ENCODE data around the gene SMKR1.

The SMKR1 gene

DNA sequence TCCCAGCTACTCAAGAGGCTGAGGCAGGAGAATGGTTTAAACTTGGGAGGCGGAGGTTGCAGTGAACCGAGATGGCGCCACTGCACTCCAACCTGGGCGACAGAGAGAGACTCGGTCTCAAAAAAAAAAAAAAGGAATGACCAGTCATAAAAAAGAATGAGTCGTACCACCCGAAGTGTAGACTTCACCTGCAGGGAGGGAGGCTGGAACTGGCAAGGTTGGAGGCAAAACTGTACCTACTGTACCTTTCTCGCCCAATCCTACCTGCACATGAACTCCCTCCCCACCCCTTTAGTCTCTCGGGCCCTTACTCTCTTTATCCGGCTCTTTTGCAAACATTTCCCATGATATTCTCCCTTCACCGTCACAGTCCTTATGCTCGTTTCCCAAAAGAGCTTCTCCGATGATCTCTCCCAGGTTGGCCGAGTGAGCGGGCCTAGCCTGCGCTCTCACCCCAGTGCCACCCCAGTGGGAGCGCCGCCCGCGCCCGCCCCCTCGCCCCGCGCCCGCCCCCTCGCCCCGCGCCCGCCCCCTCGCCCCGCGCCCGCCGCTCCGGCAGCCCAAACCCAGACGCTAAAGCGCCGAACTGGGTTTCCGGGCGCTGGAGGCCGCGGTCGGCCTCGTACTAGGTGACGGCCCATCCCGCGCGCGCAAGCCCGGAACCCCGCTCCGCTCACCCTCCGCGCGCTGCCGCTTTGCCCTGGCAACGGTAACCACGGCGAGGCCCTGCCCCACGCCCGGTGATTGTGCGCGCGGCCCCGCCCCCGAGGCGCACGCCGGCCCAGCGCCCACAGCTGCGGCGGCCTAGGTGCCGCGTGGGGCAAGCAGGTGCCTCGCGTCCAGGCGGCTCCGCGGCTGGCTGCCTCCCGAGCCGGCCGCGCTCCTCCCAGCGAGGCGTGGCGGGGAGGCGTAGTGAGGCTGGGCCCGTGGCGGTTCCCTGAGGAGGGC lies at the start of gene SMKR1:
Gene SMKR1, plus strand, starts transcription at position 772 of the 948 bp plus-strand sequence. CDS start 294 bp downstream, outside the sequence.
- H3K9me3 ChIP-seq (ENCODE audit: insufficient read depth, low read depth, low read length), result no peaks in the 10 kb centered on the region
- H3K27me3 ChIP-seq (ENCODE audit: insufficient read depth, low read length, poor library complexity, severe bottlenecking), result no peaks in the 10 kb centered on the region
- H3K4me1 ChIP-seq (ENCODE audit: insufficient read depth, low read length, poor library complexity, severe bottlenecking), result no peaks in the 10 kb centered on the region
- H2AFZ ChIP-seq (ENCODE audit: low read length), result peak within 1 kb of the TSS; percentile 70
- no peaks in the 10 kb centered on the region for H3F3A ChIP-seq (ENCODE audit: low read depth)
- no peaks in the 10 kb centered on the region for H3K36me3 ChIP-seq (ENCODE audit: insufficient read depth, low read length)
- peak within 1 kb of the TSS; percentile 70 for H3K4me3 ChIP-seq (ENCODE audit: low read length, poor library complexity, severe bottlenecking)
- no peaks in the 10 kb centered on the region for H3K79me2 ChIP-seq (ENCODE audit: insufficient read depth, low read length)
- H3K4me2 ChIP-seq (ENCODE audit: low read depth, low read length, poor library complexity, severe bottlenecking), result peak within 1 kb of the TSS; percentile 76
- H3K9me2 ChIP-seq (replicated peaks; ENCODE audit: low read depth, low read length), result no peaks in the 10 kb centered on the region
- no peak within 1 kb of the TSS for H3K9ac ChIP-seq (ENCODE audit: low read depth, low read length, poor library complexity, severe bottlenecking)
- H4K20me1 ChIP-seq (ENCODE audit: insufficient read depth, low read length, poor library complexity, severe bottlenecking), result no peaks in the 10 kb centered on the region
- TF ChIP-seq, protein P1, sequence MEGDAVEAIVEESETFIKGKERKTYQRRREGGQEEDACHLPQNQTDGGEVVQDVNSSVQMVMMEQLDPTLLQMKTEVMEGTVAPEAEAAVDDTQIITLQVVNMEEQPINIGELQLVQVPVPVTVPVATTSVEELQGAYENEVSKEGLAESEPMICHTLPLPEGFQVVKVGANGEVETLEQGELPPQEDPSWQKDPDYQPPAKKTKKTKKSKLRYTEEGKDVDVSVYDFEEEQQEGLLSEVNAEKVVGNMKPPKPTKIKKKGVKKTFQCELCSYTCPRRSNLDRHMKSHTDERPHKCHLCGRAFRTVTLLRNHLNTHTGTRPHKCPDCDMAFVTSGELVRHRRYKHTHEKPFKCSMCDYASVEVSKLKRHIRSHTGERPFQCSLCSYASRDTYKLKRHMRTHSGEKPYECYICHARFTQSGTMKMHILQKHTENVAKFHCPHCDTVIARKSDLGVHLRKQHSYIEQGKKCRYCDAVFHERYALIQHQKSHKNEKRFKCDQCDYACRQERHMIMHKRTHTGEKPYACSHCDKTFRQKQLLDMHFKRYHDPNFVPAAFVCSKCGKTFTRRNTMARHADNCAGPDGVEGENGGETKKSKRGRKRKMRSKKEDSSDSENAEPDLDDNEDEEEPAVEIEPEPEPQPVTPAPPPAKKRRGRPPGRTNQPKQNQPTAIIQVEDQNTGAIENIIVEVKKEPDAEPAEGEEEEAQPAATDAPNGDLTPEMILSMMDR (conservative IDR thresholded peaks at IDR 0.05; ENCODE audit: low read length), result no peak
- no peak for TF ChIP-seq EZH2phosphoT487 (IDR thresholded peaks at IDR 0.05; ENCODE audit: borderline replicate concordance)

DNA sequence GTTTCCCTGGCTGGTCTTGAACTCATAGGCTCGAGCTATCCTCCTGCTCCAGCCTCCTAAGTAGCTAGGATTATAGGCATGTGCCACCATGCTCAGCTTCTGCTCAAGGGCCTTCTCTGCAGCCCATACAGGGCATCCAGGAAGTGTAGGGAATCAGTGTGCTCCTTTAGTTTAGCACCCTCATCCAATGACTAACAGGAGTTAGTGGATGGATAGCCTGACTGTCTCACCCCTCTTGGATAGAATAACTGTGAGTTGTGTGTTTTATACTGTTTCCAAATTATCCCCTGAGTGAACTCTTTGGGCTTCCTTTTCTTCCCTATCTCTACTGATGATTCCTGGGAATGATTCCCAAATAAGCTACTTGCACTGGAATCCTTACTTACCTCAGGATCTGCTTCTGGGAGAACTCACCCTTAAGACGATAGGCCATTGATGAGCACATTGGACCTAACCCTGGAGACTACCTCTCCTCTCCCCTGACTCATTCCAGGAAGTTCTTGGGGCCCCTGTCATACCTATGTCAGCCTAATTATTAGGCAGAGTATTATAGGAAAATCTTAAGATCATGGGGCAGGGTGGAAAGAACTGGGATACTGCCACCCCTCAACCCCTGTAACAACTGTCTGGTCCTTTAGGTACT lies 49.6 kb upstream of the SMKR1 start:
- Histone ChIP-seq H3K4me3 (ENCODE audit: low read length, poor library complexity, severe bottlenecking) (no peak overlapping the region), H3K9ac (ENCODE audit: low read depth, low read length, poor library complexity, severe bottlenecking) (no peak overlapping the region), H3K9me3 (ENCODE audit: insufficient read depth, low read depth, low read length) (no peaks in the 10 kb centered on the region), H3K36me3 (ENCODE audit: insufficient read depth, low read length) (no peaks in the 10 kb centered on the region), H3K4me1 (ENCODE audit: insufficient read depth, low read length, poor library complexity, severe bottlenecking) (no peaks in the 10 kb centered on the region), H3K9me2 (replicated peaks; ENCODE audit: low read depth, low read length) (no peaks in the 10 kb centered on the region), H3K27me3 (ENCODE audit: insufficient read depth, low read length, poor library complexity, severe bottlenecking) (no peaks in the 10 kb centered on the region), H3K4me2 (ENCODE audit: low read depth, low read length, poor library complexity, severe bottlenecking) (no peak overlapping the region), H3F3A (ENCODE audit: low read depth) (no peaks in the 10 kb centered on the region), H4K20me1 (ENCODE audit: insufficient read depth, low read length, poor library complexity, severe bottlenecking) (no peaks in the 10 kb centered on the region), H2AFZ (ENCODE audit: low read length) (no peak overlapping the region), H3K79me2 (ENCODE audit: insufficient read depth, low read length) (no peaks in the 10 kb centered on the region)
- TF ChIP-seq, protein P1 (conservative IDR thresholded peaks at IDR 0.05; ENCODE audit: low read length), result no peak
- no peak for TF ChIP-seq EZH2phosphoT487 (IDR thresholded peaks at IDR 0.05; ENCODE audit: borderline replicate concordance)

DNA sequence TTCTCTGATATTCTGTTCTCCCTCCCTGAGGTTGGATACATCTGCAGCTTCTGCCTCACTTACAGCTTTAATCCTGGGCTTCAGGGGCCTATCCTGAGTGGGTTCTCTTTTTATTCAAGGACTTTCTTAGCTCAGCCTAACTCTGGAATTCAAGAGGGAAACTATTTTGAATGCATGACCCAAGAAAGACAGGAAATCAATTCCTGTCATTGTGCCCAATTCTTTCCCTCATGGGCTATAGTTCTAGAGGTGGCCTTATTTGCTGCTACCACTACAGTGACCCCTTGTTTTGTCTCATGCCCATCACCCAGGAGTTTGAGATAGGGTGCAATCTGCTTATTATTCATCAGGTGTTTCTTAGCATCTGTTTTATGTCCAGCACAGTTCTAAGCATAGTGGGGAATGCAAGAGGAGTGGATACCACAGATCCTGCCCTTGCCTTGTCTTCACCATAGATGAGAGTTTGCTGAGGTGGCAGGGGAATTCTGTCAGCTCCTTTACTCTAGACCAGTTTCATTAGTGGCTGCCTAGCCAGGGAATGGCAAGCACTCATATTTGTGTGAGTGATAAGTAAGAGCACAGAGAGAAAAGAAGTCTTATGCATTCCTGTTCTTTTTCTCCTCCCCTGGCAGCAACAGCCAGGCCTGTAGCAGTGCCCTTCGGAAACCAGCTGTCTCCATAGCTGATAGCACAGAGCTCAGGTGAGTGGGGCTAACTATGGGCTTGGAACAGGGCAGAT lies 48.7 kb upstream of the SMKR1 start:
- Histone ChIP-seq H3K4me1 (ENCODE audit: insufficient read depth, low read length, poor library complexity, severe bottlenecking) (no peaks in the 10 kb centered on the region), H3K27me3 (ENCODE audit: insufficient read depth, low read length, poor library complexity, severe bottlenecking) (no peaks in the 10 kb centered on the region), H3K4me2 (ENCODE audit: low read depth, low read length, poor library complexity, severe bottlenecking) (no peak overlapping the region), H2AFZ (ENCODE audit: low read length) (no peak overlapping the region), H3F3A (ENCODE audit: low read depth) (no peaks in the 10 kb centered on the region), H3K79me2 (ENCODE audit: insufficient read depth, low read length) (no peaks in the 10 kb centered on the region), H3K9ac (ENCODE audit: low read depth, low read length, poor library complexity, severe bottlenecking) (no peak overlapping the region), H3K9me3 (ENCODE audit: insufficient read depth, low read depth, low read length) (no peaks in the 10 kb centered on the region), H3K4me3 (ENCODE audit: low read length, poor library complexity, severe bottlenecking) (no peak overlapping the region), H3K9me2 (replicated peaks; ENCODE audit: low read depth, low read length) (no peaks in the 10 kb centered on the region), H4K20me1 (ENCODE audit: insufficient read depth, low read length, poor library complexity, severe bottlenecking) (no peaks in the 10 kb centered on the region), H3K36me3 (ENCODE audit: insufficient read depth, low read length) (no peaks in the 10 kb centered on the region)
- TF ChIP-seq, protein P1 (conservative IDR thresholded peaks at IDR 0.05; ENCODE audit: low read length), result no peak
- TF ChIP-seq EZH2phosphoT487 (IDR thresholded peaks at IDR 0.05; ENCODE audit: borderline replicate concordance), result no peak

All from Loucy (cell line).